Coronary artery (tissue), 2 donors: ENCODE results near the gene SOBP.
A peak's percentile ranks its signal among the peaks of the same experiment; 100 is the strongest.
"Not testable (repeated sequence)": the region's sequence is repeated elsewhere in the genome, so short reads cannot be mapped to it uniquely, and the experiment has no call there.

Source experiments
- DNase-seq: peaks from one replicate; pipeline ENCODE4 v3.0.0-alpha.2; 2017; ENCODE audit warnings: low spot score
- H3K27ac ChIP-seq, 2 donors: fragments of 200-600 bp; sonication (generic); one replicate each; pipeline ENCODE4 v1.5.1; 2016 to 2019
- H3K4me3 ChIP-seq: fragments of 200-600 bp; sonication (generic); 2 replicates; pipeline ENCODE4 v1.5.1; 2016; ENCODE audit warnings: mild to moderate bottlenecking, moderate library complexity
- CTCF ChIP-seq: fragments of 200-600 bp; sonication (generic); IDR thresholded peaks from one replicate; pipeline ENCODE4 v1.5.1; 2019; ENCODE audit warnings: antibody characterized with exemption

SOBP gene

GRCh38 chr6:107470364-107470763, 19.6 kb upstream of the SOBP start:
- Histone ChIP-seq H3K4me3 (no peak overlapping the region), H3K27ac (no peak overlapping the region)
- no peak for TF ChIP-seq CTCF
- no peak for DNase-seq

- H3K4me3 ChIP-seq: no peak overlapping the region
- TF ChIP-seq CTCF: no peak
- H3K27ac ChIP-seq: no peak overlapping the region
- no peak for DNase-seq
Observed at GRCh38 chr6:107473660-107474059, 16.3 kb upstream of the SOBP start.

- H3K4me3 ChIP-seq, DNase-seq, H3K27ac ChIP-seq: not testable (repeated sequence)
Observed at GRCh38 chr6:107475360-107475759, 14.6 kb upstream of the SOBP start.

GRCh38 chr6:107475826-107476225, 14.1 kb upstream of the SOBP start:
- not testable (repeated sequence) for DNase-seq, H3K4me3 ChIP-seq, H3K27ac ChIP-seq

DNA sequence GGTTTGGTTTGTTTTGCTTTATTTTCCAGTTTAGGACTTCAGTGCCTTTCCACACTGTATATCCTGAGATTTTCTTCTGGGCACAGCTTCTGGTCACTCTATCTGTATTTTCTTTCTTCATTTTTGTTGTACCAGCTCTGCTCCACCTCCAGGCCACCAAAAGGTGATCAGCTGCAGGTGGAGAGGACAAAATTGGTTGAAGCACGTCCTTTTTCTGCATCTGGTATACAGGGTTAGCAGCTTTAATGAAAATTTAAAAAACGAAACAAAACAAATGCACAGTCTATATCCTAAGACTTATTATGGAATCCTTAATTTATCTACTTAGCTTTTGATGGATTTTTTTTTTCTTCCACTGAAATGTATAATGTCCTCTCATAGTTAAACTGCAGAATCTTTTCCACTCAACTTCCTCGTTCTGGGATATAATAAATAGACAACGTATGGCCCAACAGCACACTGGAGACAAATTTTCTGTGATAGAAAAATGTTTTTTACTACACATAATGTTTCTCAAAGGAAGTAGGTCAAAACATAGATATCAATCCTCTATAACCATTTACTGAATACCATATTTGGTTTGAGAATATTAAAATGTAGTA, 10.7 kb upstream of the SOBP start:
- no peak overlapping the region for H3K4me3 ChIP-seq
- no peak for DNase-seq
- H3K27ac ChIP-seq: no peak overlapping the region
- no peak for TF ChIP-seq CTCF

GRCh38 chr6:107485157-107485556, 4.8 kb upstream of the SOBP start:
- no peak overlapping the region for H3K4me3 ChIP-seq
- no peak overlapping the region for H3K27ac ChIP-seq
- no peak for TF ChIP-seq CTCF
- DNase-seq: no peak

DNA sequence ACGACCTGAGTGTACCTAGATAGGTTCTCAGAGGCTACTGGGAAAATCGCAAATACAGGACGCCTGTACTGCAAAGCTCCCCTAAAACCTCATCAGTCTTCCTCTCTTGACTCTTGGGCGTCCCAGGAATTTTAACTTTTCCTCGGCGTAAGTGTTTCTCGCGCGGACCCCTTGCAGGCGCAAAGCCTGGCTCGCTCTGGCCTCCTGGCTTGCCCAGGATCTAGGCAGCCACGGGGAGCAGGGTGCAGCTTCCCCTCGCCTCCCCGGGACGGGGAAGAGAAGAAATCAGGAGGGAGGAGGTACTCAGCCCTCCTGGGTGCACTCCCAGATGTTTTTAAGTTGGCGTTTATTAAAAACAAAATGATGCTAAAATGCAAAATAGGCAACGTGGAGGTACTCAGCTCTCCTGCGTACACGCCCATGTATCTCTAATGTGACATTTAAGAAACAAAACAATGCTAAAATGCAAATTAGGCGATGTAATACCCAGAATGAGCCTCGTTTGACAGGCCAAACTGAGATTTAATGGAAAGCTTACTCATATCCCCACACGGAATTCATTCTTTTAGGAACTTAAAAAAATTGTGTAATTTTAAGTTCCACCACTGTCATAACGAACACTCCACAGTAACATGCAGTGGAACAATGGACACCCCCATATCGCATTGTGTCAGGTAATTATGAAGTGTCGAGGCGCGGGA, 1.6 kb upstream of the SOBP start:
- no peak for DNase-seq
- Histone ChIP-seq H3K27ac (peak overlapping the region in 1 of 2 donors; percentile 94), H3K4me3 (peak overlapping the region; percentile 88)
- no peak for TF ChIP-seq CTCF

- peak; percentile 75 for DNase-seq
- no peak for TF ChIP-seq CTCF
- Histone ChIP-seq H3K27ac (peak overlapping the region; percentile 66 to 94), H3K4me3 (peak overlapping the region; percentile 88)
Observed at GRCh38 chr6:107488875-107489635, 862 bp upstream of the SOBP start.
